SIG-M5 (cell line): ENCODE data around the gene NFAT5.

Experiments used
- DNase-seq: peaks from one replicate; lab custom pipeline; 2025; lab: John Stamatoyannopoulos, UW

NFAT5 gene

DNA sequence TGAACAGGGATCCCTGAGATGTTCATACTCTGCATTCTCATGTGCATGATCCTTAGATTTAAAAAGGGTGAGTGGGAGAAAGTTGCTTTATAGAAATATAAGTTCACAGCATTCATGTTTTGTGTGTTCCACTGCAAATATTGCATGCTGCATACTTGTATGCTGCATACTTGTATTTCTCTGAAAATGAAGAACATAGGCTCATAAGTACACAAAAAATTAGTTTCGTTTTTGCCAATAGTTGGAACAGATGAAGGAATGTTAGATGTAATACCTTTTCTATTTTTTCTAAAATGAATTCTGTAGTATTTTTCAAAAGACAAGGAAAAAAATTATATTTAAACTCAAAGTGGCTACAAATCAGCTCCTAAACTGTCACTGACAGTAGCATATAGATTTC lies 79.0 kb downstream of the NFAT5 start:
- no peak for DNase-seq

DNA sequence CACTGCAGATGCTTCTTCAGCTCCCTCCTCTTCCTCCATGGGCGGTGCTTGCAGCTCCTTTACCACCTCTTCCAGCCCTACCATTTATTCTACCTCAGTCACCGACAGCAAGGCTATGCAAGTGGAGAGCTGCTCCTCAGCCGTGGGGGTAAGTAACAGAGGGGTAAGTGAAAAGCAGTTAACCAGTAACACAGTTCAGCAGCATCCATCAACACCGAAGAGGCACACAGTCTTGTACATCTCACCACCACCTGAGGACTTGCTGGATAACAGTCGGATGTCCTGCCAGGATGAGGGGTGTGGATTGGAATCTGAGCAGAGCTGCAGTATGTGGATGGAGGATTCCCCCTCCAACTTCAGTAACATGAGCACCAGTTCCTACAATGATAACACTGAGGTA lies 81.3 kb downstream of the NFAT5 start:
- no peak for DNase-seq

DNA sequence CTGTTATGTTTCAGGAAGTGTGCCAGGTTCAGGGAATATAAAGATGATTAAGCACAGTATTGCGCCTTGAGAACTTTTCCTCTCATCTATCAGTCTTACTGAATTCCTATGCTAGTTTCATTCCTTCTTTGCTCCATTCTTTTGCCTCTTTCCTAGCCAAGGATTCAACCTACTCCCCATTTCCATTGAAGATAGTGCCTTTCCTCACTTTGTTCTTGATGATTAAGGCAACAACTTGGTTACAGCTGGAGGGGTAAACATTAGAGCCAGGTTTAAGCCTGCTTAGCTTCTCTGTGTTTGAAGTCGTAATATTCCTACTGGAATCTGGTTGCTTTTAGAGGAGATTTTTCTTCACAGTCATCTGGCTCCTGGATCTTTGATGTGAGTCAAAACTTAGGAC lies 85.5 kb downstream of the NFAT5 start:
- no peak for DNase-seq

DNA sequence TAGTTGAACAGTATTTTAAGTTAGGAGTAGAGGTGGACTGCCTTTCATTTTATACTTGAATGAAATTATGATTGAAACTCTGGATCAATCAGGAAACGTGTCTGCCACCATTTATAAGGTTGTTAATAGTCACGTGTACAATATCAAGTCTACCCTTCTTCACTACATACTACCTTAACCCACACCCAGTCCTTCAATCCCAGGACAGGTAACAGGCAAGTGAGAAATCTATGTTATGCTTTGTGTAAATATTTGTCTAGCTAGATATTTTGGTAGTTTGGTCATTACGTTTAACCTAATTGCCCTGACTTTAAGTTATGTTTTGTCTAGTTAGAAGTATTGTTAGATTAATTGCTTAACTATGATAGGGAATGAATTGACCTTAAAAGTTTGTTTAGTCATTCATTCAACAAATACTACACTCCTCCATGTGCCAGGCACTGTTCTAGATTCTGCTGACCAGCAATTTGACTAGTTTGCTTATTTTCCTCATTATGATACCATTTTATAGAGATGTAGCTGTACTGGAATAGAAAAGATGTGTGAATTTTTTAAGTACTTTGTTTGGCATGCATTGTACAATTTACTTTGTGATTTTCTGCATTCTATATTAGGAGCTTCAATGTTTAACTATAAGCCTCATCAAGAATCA lies 88.6 kb downstream of the NFAT5 start:
- DNase-seq = no peak

DNA sequence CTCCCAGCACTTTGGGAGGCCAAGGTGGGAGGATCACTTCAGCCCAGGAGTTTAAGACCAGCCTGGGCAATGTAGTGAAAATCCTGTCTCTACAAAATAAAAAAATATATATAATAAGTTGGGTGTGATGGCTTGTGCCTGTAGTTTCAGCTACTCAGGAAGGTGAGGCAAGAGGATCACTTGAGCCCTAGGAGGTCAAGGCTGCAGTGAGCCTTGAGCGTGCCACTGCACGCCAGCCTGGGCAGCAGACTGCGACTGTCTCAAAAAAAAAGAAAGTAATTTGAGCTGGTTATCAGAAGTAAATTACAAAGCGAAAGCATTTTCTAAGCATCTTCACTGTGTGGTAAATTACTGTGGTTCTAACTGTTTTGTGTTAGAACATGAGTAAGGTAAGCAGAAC lies 94.4 kb downstream of the NFAT5 start:
- no peak for DNase-seq

DNA sequence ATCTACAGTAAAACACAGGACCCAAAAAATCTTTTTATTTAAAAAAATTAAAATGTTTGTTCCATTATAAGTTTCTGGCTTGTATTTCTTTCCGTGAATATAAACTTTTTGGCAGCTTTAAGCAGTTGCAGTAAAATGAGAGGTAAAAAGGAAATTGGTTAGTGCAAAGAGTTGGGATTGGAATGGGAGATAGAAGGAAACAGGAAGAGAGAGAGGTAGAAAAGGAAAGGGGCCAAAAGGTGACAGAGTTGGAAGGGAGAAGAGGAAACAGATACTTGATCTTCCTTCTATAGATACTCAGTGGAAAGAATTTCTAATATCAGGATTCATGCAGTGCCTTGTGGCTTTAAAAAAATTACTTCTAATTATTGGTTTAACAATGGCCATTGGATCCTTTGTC lies 97.1 kb downstream of the NFAT5 start:
- no peak for DNase-seq

DNA sequence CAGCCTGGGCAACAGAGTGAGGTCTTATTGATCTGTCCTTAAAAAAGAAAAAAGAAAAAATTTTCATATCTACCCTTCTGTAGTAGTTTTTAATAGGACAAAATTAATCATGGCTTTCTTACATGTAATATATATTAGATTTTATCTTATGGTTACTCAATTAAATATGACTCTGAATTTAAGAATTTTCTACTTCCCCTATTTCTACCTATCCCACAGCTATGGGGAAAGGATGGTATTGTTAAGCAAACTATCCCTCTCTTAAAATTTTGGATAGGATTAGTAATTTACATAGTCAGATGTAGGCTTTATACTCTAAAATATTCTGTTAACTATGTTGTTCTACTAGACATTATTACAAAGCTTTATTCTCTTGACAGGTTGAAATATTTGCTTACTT lies 98.1 kb downstream of the NFAT5 start:
- DNase-seq = no peak

DNA sequence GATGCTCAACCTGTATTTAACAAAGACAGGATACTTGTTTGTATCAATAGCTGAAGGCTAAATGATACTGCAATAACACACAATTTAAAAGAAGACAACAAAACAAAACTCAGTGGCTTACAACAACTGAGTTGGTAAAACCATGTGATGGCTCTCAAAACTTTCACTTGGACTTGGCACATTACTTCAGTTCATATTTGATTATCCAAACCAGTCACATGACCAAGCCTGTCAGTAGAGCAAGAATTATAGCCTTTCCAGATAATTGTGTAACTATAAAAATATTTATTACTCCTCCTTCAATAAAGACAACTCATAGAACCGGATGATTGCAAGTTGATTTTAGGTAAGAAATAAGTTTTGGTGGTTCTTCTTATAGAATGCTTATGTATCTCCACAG lies 103.8 kb downstream of the NFAT5 start:
- no peak for DNase-seq

DNA sequence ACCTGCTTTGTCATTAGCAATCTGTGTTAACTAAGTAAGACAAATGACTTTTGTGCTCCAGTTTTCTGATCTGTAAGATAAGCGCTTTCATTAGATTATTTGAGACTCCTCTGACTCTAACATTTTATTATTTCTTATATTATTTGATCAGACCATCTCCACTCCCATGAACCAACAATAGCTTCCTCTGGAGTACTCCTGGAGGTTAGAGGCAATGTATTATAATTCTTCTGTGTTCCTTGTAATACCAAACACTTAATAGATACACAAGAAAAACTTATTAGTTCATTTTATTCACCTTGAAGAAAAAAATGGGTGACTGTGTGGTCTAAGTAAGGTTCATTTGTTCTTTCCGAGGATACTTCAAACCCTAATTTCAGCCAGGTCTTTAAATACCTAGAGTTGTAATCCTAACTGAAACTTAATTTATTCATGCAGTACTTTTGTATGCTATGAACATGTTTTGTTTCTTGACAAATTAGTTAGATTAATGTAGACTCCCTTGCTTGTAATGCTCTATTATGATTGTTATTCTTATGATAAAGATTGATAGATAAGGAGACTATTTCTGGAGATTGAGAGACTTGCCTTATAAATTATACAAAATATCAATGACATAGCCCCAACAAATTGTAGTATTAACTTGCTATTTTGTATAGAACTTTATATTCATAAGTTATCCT lies 106.7 kb downstream of the NFAT5 start:
- no peak for DNase-seq

DNA sequence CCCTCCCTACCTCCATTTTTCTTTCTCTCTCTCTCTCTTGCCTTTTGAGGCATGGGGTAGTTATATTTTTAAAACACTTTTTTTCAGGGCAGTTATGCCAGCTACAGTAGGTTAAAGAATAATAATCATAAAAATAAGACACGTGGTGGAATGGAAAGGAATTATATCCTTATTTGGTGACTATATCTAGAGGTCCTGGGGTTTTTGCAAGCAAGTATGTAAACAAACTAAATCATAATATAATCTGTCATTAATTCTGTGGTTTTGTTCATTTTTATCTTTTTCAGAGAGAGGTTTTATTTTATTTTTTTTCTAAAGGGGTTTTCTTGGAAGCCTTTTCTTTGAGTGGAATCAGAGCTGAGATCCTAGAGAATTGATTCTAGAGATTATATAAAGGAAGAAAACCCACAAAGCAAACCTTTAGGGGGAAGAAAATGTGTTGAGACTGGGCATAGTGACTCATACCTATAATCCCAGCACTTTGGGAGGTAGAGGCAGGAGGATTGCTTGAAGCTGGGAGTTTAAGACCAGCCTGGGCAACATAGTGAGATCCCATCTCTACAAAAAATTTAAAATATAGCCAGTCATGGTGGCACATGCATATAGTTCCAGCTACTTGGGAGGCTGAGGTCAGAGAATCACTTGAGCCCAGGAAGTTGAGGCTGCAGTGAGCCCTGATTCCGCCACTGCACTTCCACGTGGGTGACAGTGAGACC lies 107.4 kb downstream of the NFAT5 start:
- DNase-seq = no peak

DNA sequence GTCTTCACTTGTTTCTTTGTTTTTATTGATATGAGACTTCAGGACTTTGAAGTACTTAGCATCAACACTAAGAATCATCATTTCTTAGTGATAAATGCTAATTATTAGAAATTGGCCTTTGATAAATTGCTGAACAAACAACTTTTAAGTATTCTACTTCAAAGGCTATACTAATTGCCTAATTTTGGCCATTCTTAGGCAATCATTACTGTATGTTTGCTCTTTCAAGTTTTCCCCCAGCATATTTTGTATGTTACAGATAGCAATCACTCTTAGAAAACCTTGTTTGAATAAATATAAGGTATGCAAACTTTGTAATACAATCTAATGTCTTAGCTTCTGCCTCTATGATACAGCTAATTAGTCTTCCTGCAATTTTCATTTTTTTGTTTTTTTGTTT lies 114.6 kb downstream of the NFAT5 start:
- no peak for DNase-seq

DNA sequence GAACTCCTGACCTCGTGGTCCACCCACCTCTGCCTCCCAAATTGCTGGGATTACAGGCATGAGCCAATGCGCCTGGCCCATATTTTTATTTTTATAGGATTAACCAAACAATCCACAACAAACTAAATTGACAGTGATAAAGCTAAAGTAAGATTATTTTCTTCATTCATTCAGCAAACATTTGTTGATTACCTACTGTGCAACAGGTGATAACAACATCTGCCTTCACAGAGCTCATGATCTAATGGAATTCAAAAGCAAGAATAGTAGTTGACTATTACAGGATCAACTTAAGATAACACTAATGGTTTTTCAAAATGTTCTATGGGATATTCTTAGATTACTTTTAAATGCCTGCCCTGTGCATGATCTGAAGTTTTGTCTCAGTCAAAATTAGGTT lies 122.8 kb downstream of the NFAT5 start:
- DNase-seq = no peak

DNA sequence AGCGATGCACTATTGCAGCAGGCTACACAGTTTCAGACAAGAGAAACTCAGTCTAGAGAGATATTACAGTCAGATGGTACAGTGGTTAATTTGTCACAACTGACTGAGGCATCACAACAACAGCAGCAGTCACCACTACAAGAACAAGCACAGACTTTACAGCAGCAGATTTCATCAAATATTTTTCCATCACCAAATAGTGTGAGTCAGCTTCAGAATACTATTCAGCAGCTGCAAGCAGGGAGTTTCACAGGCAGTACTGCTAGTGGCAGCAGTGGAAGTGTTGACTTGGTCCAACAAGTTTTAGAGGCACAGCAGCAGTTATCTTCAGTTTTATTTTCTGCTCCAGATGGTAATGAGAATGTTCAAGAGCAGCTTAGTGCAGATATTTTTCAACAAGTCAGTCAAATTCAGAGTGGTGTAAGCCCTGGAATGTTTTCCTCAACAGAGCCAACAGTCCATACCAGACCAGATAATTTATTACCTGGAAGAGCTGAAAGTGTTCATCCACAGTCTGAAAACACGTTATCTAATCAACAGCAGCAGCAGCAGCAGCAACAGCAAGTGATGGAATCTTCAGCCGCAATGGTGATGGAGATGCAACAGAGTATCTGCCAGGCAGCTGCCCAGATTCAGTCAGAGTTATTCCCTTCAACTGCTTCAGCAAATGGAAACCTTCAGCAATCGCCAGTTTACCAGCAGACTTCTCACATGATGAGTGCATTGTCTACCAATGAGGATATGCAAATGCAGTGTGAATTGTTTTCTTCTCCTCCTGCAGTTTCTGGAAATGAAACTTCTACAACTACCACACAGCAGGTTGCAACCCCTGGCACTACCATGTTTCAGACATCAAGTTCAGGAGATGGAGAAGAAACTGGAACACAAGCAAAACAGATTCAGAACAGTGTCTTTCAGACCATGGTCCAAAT lies 126.5 kb downstream of the NFAT5 start:
- no peak for DNase-seq

DNA sequence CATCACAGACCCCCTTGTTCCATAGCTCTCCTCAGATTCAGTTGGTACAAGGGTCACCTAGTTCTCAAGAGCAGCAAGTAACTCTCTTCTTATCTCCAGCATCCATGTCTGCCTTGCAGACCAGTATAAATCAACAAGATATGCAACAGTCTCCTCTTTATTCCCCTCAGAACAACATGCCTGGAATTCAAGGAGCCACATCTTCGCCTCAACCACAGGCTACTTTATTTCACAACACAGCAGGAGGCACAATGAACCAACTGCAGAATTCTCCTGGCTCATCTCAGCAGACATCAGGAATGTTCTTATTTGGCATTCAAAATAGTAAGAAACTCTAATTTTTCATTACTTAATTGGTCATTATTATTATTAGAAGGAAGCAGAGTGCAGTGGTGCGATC lies 128.2 kb downstream of the NFAT5 start:
- no peak for DNase-seq

DNA sequence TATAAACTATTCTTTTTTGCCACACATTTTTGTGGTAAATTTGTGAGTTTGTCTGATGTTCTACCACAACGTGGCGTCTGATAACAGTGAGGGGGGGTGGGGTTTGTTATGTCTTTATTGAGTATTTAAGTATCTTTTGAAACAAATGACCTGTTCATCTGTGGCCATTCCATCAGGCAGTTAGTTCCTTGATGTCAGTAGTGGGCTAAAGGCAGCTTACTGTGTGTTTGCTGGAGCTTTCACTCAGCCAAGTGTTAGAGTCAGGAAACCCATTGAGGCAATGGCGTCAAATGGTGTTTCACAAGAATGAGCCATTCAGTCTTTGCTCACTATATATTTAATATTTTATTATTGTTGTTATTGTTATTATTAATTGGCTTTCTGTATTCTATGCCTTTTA lies 132.6 kb downstream of the NFAT5 start:
- no peak for DNase-seq

DNA sequence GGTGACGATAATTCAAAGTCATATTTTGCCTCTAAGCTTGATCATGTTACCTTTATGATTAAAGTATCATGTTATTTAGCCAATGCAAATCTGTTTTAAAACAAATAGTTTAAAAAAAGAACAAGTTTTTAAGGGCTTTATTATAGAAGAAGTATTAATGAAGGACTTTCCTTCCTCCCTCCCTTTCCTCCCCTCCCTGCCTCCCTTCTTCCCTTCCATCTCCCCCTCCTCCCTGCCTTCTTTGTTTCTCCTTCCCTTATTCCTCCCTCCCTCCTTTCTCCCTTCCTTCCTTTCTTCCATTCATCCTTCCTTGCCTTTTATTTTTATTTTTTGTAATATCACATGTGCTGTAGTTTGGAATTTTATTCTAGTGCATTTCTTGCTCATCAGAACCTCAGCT lies 134.1 kb downstream of the NFAT5 start:
- DNase-seq = no peak

DNA sequence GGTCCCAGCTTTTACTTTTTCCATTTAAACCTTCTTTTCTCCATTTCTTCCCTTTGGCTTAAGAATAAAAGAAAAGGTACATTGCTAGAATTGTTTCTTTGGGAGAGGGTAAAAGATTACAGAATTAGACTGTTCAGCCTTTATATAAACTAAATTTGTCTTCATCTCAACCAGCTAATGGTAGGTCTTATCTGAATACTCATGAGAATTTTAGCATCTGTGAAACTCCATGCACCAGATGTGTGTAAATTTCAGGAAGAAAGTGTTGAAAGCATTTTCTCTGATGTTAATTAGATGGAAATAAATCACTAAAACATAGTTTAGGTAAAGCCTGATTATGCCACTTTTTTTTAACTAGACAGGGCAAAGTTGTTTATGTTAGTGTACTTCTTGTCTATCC lies 135.7 kb downstream of the NFAT5 start:
- no peak for DNase-seq

DNA sequence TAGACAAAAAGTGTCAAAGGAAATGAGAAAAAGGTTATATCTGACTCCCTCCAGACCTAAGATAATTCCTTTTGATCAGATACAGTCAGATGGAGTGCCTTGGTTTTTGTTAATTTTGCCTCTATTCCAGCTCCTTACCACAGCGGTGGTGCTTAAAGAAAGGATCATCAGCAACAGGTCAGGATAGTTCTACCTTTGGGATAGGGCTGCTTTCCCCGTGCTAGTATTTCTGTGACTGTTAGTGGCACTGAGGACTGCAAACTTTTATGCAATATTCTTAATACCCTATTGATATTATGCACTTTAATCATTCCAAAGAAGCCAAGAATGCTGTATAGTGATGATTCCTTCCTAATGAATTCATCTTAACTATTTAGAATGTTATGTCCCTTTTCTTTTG lies 136.1 kb downstream of the NFAT5 start:
- no peak for DNase-seq

DNA sequence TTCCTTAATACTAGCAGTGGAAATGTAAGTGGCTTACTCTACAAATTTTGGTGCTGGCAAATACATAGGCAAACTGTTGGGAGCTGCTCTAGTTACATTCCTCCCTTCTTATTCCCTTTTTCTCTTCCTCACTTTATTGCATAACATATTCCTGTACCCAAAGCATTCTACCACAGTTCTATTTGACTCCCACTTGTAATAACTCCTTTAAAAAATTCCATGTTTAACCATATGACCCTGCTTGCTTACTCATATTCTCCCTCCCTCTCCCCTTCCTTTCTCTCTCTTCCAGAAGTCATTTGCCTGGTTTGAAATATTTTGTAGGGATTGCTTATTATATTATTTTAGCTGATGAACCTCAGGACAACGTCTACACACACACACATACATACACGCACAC lies 137.9 kb downstream of the NFAT5 start:
- no peak for DNase-seq

DNA sequence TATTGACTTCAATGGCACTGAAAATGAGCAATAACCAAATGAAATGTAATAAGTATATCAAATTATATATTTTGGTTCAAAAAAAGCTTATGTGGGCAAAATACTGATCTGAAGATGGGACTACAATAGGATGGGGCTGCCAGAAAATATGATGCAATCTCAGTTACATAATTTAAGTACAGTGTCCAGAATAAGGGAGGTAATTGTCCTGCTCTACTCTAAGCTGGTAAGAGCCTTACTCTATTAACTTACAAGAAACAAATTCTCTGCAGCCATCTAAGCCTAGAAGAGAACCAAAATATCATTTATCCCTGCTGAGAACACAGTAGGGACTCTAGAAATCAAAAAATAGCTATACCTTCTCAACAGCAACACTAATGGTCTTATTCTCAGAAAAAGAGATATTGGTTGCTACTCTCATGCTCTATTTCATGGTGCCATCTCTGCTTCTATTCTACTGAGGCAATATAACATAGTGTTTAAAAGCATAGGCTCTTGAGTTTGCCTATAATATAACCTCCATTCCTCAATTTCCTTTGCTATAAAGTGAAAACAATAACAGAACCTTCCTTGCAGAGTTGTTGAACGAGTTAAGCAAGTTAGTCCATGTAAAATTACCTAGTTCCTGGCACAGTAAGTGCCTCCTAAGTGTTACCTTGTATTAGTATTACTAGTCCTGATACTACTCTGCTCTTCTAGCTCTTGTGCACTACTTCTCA lies 140.6 kb downstream of the NFAT5 start:
- no peak for DNase-seq

DNA sequence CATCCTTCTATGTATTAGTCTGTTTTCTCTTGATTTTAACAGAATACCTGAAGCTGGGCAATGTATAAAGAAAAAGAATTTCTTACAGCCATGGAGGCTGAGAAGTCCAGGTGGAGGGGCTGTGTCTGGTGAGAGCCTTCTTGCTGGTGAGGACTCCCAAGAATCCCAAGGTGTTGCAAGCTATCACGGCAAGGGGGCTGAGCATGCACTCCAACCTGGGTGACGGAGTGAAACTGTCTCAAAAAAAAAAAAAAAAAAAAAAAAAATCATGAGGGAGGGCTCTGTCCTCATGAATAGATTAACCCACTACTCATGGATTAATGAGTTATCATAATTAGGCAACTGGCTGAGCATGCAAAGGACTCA lies 141.2 kb downstream of the NFAT5 start:
- no peak for DNase-seq
